Measurements from ENCODE around the gene PADI6.

Gene PADI6

GRCh38 chr1:17422461-17422860, 50.5 kb downstream of the PADI6 start:
- no peak for DNase-seq (ENCODE audit: low read depth)
- TF ChIP-seq CTCF (IDR thresholded peaks at IDR 0.05; ENCODE audit: low read depth, low read length, missing control alignments) = no peak
- no peak overlapping the region for H3K4me3 ChIP-seq (ENCODE audit: low read depth, low read length)
- in situ Hi-C loops (cut with HindIII; ENCODE audit: low sequenced_read_pairs) = no loop called here

- no peak for TF ChIP-seq CTCF (IDR thresholded peaks at IDR 0.05; ENCODE audit: low read depth, low read length, missing control alignments)
These were observed 51.8 kb downstream of the PADI6 start for GRCh38 chr1:17423781-17424245.

GRCh38 chr1:17425806-17426600, 54.0 kb downstream of the PADI6 start:
- H3K4me3 ChIP-seq (ENCODE audit: low read depth, low read length) = no peak overlapping the region
- no peak for TF ChIP-seq CTCF (IDR thresholded peaks at IDR 0.05; ENCODE audit: low read depth, low read length, missing control alignments)
- no peak for DNase-seq (ENCODE audit: low read depth)
- in situ Hi-C loops (cut with HindIII; ENCODE audit: low sequenced_read_pairs) = no loop called here

More at GRCh38 chr1:17423781-17424245, 51.8 kb downstream of the PADI6 start:
- in situ Hi-C loops (cut with HindIII; ENCODE audit: low sequenced_read_pairs) = no loop called here
- H3K4me3 ChIP-seq (ENCODE audit: low read depth, low read length) = no peak overlapping the region
- no peak for DNase-seq (ENCODE audit: low read depth)

GRCh38 chr1:17427696-17428660, 56.0 kb downstream of the PADI6 start:
- H3K4me3 ChIP-seq (ENCODE audit: low read depth, low read length) = no peak overlapping the region
- TF ChIP-seq CTCF (IDR thresholded peaks at IDR 0.05; ENCODE audit: low read depth, low read length, missing control alignments) = no peak
- in situ Hi-C loops (cut with HindIII; ENCODE audit: low sequenced_read_pairs) = no loop called here
- DNase-seq (ENCODE audit: low read depth) = no peak

GRCh38 chr1:17429183-17429582, 57.2 kb downstream of the PADI6 start:
- no peak overlapping the region for H3K4me3 ChIP-seq (ENCODE audit: low read depth, low read length)
- TF ChIP-seq CTCF (IDR thresholded peaks at IDR 0.05; ENCODE audit: low read depth, low read length, missing control alignments) = no peak
- DNase-seq (ENCODE audit: low read depth) = no peak
- in situ Hi-C loops (cut with HindIII; ENCODE audit: low sequenced_read_pairs) = no loop called here

- in situ Hi-C loops (cut with HindIII; ENCODE audit: low sequenced_read_pairs) = no loop called here
- H3K4me3 ChIP-seq (ENCODE audit: low read depth, low read length) = no peak overlapping the region
- TF ChIP-seq CTCF (IDR thresholded peaks at IDR 0.05; ENCODE audit: low read depth, low read length, missing control alignments) = no peak
These were observed 60.4 kb downstream of the PADI6 start for GRCh38 chr1:17432412-17432811.

More at GRCh38 chr1:17432412-17432811, 60.4 kb downstream of the PADI6 start:
- DNase-seq (ENCODE audit: low read depth) = no peak
